ENCODE results near the gene FBXL13. TPM values are rescaled to one million over a fixed set of nuclear protein-coding genes. Genes with fewer than 3 reads are reported as not detected.
"Not testable (repeated sequence)": the region's sequence is repeated elsewhere in the genome, so short reads cannot be mapped to it uniquely, and the experiment has no call there.

The FBXL13 gene
- under 1 TPM; 0.32 to 0.83 TPM for total RNA-seq

DNA sequence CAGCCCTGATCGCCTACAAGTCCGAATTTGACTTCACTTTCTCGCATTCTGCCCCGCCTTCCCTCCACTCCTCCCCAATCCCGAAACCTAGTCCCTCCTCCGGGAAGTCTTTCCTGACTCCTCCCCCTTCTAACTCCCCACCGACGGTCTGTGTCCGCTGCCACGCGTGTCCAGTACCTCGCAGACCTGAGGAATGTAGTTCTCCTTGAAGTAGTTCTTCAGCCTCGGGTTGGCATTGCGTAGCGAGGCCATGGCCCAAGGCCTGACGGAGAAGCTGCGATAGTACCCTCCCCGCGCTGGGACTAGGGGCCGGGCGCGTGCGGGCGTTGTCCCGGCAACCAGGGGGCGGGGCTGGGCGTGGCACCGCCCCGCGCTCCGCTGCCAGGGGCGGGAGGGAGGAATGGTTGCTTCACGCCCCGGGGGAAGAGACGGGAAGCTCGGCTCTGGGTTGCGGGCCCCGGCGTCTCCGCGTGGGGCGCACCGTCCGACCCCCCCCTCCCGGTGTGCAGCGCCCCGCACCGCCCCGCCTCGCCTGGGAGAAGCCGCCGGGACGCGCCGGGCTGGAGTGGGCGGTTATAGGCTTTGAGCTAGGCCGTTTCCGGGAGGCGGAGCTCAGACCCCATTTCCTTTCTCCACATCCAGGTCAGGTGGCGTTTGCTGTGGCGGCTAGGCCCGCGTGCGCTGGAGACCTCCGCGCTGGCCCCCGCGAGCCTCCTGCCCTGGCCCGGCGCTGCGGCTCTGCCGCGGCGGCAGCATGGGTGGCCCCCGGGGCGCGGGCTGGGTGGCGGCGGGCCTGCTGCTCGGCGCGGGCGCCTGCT lies at the start of gene FBXL13, which contains the start of gene ARMC10:
Gene FBXL13, minus strand, starts transcription at position 278 of the 818 bp plus-strand sequence.
Gene ARMC10, plus strand, starts transcription at position 622 of the 818 bp plus-strand sequence. Its CDS starts 133 bp downstream, at position 755.
- peaks cover 28% of the 10 kb centered on the region for H3K4me1 Mint-ChIP-seq
- H3K27me3 Mint-ChIP-seq = no peaks in the 10 kb centered on the region
- H3K4me3 Mint-ChIP-seq = peak within 1 kb of the TSS; percentile 91
- DNase-seq (peak; percentile 93), ATAC-seq (peak; percentile 84)
- ChIA-PET CTCF (interaction anchor here (0.6 to 1.9 kb wide), 10 partner anchors 9 to 326 kb away, joined by 3 to 7 read pairs (median 4); partner anchors contain the start of genes FAM185A and PMPCB), POLR2A (interaction anchor here (0.6 to 2.4 kb wide), 4 partner anchors 74 to 711 kb away, joined by 3 to 10 read pairs (median 8); partner anchors contain the start of genes FAM185A and NAPEPLD)
- intact Hi-C loops (cut with DNase I, micrococcal nuclease) = loop anchor here (1.0 to 5.0 kb wide), 6 partner anchors 74 to 326 kb away; partner anchors contain the start of genes NAPEPLD (in 2 of the 2), FAM185A (in 1 of the 2) and PSMC2 (in 1 of the 2)
- H3K36me3 Mint-ChIP-seq (ENCODE audit: low read depth) = peaks cover 12% of the 10 kb centered on the region
- peak within 1 kb of the TSS; percentile 93 for H3K27ac Mint-ChIP-seq
- no peaks in the 10 kb centered on the region for H3K9me3 Mint-ChIP-seq (ENCODE audit: low read depth)

GRCh38 chr7:103123529-103123928 lies 48.9 kb upstream of the FBXL13 start:
- no peaks in the 10 kb centered on the region for H3K4me1 Mint-ChIP-seq
- ATAC-seq = no peak
- ChIA-PET POLR2A (no interaction called here), CTCF (no interaction called here)
- H3K27ac Mint-ChIP-seq = no peak overlapping the region
- H3K36me3 Mint-ChIP-seq (ENCODE audit: low read depth) = peaks cover 26% of the 10 kb centered on the region
- no peaks in the 10 kb centered on the region for H3K9me3 Mint-ChIP-seq (ENCODE audit: low read depth)
- no peak overlapping the region for H3K4me3 Mint-ChIP-seq
- no peaks in the 10 kb centered on the region for H3K27me3 Mint-ChIP-seq
- no peak for DNase-seq
- intact Hi-C loops (cut with DNase I, micrococcal nuclease) = no loop called here

GRCh38 chr7:103121641-103122040 lies 47.0 kb upstream of the FBXL13 start:
- Mint-ChIP-seq H3K27ac (no peak overlapping the region), H3K4me1 (no peaks in the 10 kb centered on the region), H3K9me3 (ENCODE audit: low read depth) (no peaks in the 10 kb centered on the region), H3K36me3 (ENCODE audit: low read depth) (peaks cover 14% of the 10 kb centered on the region), H3K4me3 (no peak overlapping the region), H3K27me3 (no peaks in the 10 kb centered on the region)
- intact Hi-C loops (cut with DNase I, micrococcal nuclease) = no loop called here
- ChIA-PET CTCF (no interaction called here), POLR2A (no interaction called here)
- ATAC-seq (no peak), DNase-seq (no peak)

GRCh38 chr7:103120362-103120761 lies 45.8 kb upstream of the FBXL13 start:
- Mint-ChIP-seq H3K27ac (no peak overlapping the region), H3K4me3 (no peak overlapping the region), H3K27me3 (no peaks in the 10 kb centered on the region), H3K36me3 (ENCODE audit: low read depth) (peaks cover 7% of the 10 kb centered on the region), H3K9me3 (ENCODE audit: low read depth) (no peaks in the 10 kb centered on the region), H3K4me1 (no peaks in the 10 kb centered on the region)
- ATAC-seq (no peak), DNase-seq (no peak)
- ChIA-PET POLR2A (no interaction called here), CTCF (interaction anchor here (1.4 kb wide), 1 partner anchor 59 kb away, joined by 3 read pairs; no protein-coding TSS in a partner anchor)
- intact Hi-C loops (cut with DNase I, micrococcal nuclease) = no loop called here

- intact Hi-C loops (cut with DNase I, micrococcal nuclease) = no loop called here
- Mint-ChIP-seq H3K27me3 (no peaks in the 10 kb centered on the region), H3K4me3 (no peak overlapping the region), H3K36me3 (ENCODE audit: low read depth) (peaks cover 7% of the 10 kb centered on the region), H3K4me1 (no peaks in the 10 kb centered on the region), H3K27ac (no peak overlapping the region), H3K9me3 (ENCODE audit: low read depth) (no peaks in the 10 kb centered on the region)
- no peak for DNase-seq
- no peak for ATAC-seq
- ChIA-PET CTCF (interaction anchor here (1.4 kb wide), 1 partner anchor 58 kb away, joined by 3 read pairs; no protein-coding TSS in a partner anchor), POLR2A (no interaction called here)
These were observed 45.2 kb upstream of the FBXL13 start for GRCh38 chr7:103119791-103120291.

GRCh38 chr7:103117465-103117864 lies 42.9 kb upstream of the FBXL13 start:
- no peak for ATAC-seq
- Mint-ChIP-seq H3K4me3 (no peak overlapping the region), H3K36me3 (ENCODE audit: low read depth) (peaks cover 16% of the 10 kb centered on the region), H3K9me3 (ENCODE audit: low read depth) (no peaks in the 10 kb centered on the region), H3K27ac (no peak overlapping the region), H3K4me1 (peaks cover 4% of the 10 kb centered on the region), H3K27me3 (no peaks in the 10 kb centered on the region)
- ChIA-PET CTCF (no interaction called here), POLR2A (no interaction called here)
- no peak for DNase-seq
- intact Hi-C loops (cut with DNase I, micrococcal nuclease) = no loop called here

GRCh38 chr7:103116991-103117390 lies 42.4 kb upstream of the FBXL13 start:
- no peaks in the 10 kb centered on the region for H3K9me3 Mint-ChIP-seq (ENCODE audit: low read depth)
- CTCF ChIA-PET = no interaction called here

GRCh38 chr7:103116511-103116910 lies 41.9 kb upstream of the FBXL13 start:
- no peak for ATAC-seq
- DNase-seq = no peak
- Mint-ChIP-seq H3K4me1 (peaks cover 4% of the 10 kb centered on the region), H3K27ac (no peak overlapping the region), H3K27me3 (no peaks in the 10 kb centered on the region), H3K36me3 (ENCODE audit: low read depth) (peaks cover 26% of the 10 kb centered on the region), H3K9me3 (ENCODE audit: low read depth) (no peaks in the 10 kb centered on the region), H3K4me3 (no peak overlapping the region)
- intact Hi-C loops (cut with DNase I, micrococcal nuclease) = no loop called here
- ChIA-PET CTCF (interaction anchor here (0.7 to 1.0 kb wide), 2 partner anchors 11 to 244 kb away, joined by 3 to 4 read pairs; no protein-coding TSS in a partner anchor), POLR2A (no interaction called here)

More at GRCh38 chr7:103116991-103117390, 42.4 kb upstream of the FBXL13 start:
- Mint-ChIP-seq H3K27me3 (no peaks in the 10 kb centered on the region), H3K4me3 (no peak overlapping the region), H3K36me3 (ENCODE audit: low read depth) (peaks cover 21% of the 10 kb centered on the region), H3K4me1 (peaks cover 4% of the 10 kb centered on the region), H3K27ac (no peak overlapping the region)
- intact Hi-C loops (cut with DNase I, micrococcal nuclease) = no loop called here
- POLR2A ChIA-PET = no interaction called here
- no peak for DNase-seq
- no peak for ATAC-seq

GRCh38 chr7:103115771-103116170 lies 41.2 kb upstream of the FBXL13 start:
- Mint-ChIP-seq H3K9me3 (ENCODE audit: low read depth) (peaks cover 2% of the 10 kb centered on the region), H3K27me3 (no peaks in the 10 kb centered on the region), H3K36me3 (ENCODE audit: low read depth) (peaks cover 31% of the 10 kb centered on the region), H3K4me1 (peaks cover 4% of the 10 kb centered on the region), H3K4me3 (no peak overlapping the region), H3K27ac (no peak overlapping the region)
- ChIA-PET CTCF (interaction anchor here (0.7 to 1.0 kb wide), 2 partner anchors 10 to 245 kb away, joined by 3 to 4 read pairs; no protein-coding TSS in a partner anchor), POLR2A (no interaction called here)
- ATAC-seq (no peak), DNase-seq (no peak)
- intact Hi-C loops (cut with DNase I, micrococcal nuclease) = no loop called here

GRCh38 chr7:103114576-103115008 lies 40.0 kb upstream of the FBXL13 start:
- Mint-ChIP-seq H3K36me3 (ENCODE audit: low read depth) (peaks cover 41% of the 10 kb centered on the region), H3K4me1 (peaks cover 4% of the 10 kb centered on the region), H3K27me3 (no peaks in the 10 kb centered on the region), H3K27ac (no peak overlapping the region), H3K4me3 (no peak overlapping the region), H3K9me3 (ENCODE audit: low read depth) (peaks cover 8% of the 10 kb centered on the region)
- DNase-seq (no peak), ATAC-seq (no peak)
- CTCF ChIA-PET = no interaction called here
- intact Hi-C loops (cut with DNase I, micrococcal nuclease) = no loop called here
- POLR2A ChIA-PET = no interaction called here

DNA sequence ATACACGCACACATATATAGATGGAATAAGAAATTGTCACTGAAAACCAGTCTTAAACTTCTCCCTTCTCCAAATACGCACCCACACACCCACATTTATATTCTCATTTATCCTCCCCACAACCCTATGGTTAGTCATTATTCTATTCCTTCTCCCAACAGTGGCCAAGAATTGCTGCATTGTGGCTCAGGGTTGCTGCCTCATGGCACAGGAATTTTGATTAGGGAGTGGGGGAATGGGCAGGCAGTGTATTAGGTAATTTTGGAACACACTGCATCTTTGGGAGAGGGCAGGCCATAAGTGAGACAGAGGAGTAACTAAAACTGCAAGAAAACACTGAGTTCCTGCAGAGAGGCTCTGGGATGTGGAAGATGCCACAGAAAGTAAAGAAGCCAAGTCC lies 38.6 kb upstream of the FBXL13 start:
- POLR2A ChIA-PET = no interaction called here
- no peak for DNase-seq
- H3K27ac Mint-ChIP-seq = no peak overlapping the region
- H3K4me3 Mint-ChIP-seq = no peak overlapping the region
- peaks cover 12% of the 10 kb centered on the region for H3K4me1 Mint-ChIP-seq
- peaks cover 13% of the 10 kb centered on the region for H3K9me3 Mint-ChIP-seq (ENCODE audit: low read depth)
- peaks cover 53% of the 10 kb centered on the region for H3K36me3 Mint-ChIP-seq (ENCODE audit: low read depth)
- intact Hi-C loops (cut with DNase I, micrococcal nuclease) = no loop called here
- H3K27me3 Mint-ChIP-seq = no peaks in the 10 kb centered on the region
- CTCF ChIA-PET = interaction anchor here (0.6 kb wide), 1 partner anchor 164 kb away, joined by 3 read pairs; no protein-coding TSS in a partner anchor
- ATAC-seq = no peak

DNA sequence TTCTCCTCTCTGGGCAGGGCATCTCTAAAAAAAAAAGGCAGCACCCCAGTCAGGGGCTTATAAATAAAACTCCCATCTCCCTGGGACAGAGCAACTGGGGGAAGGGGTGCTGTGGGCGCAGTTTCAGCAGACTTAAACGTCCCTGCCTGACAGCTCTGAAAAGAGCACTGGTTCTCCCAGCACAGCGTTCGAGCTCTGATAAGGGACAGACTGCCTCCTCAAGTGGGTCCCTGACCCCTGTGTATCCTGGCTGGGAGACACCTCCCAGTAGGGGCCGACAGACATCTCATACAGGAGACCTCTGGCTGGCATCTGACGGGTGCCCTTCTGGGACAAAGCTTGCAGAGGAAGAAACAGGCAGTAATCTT lies 32.1 kb upstream of the FBXL13 start:
- Mint-ChIP-seq H3K36me3 (ENCODE audit: low read depth) (peaks cover 44% of the 10 kb centered on the region), H3K9me3 (ENCODE audit: low read depth) (peaks cover 13% of the 10 kb centered on the region)
- CTCF ChIA-PET; H3K27me3 Mint-ChIP-seq; intact Hi-C loops (cut with DNase I, micrococcal nuclease); H3K4me1 Mint-ChIP-seq; ATAC-seq; DNase-seq; H3K4me3 Mint-ChIP-seq; POLR2A ChIA-PET; H3K27ac Mint-ChIP-seq: not testable (repeated sequence)
